ENCODE measurements around the gene CNOT11.

CNOT11 gene

DNA sequence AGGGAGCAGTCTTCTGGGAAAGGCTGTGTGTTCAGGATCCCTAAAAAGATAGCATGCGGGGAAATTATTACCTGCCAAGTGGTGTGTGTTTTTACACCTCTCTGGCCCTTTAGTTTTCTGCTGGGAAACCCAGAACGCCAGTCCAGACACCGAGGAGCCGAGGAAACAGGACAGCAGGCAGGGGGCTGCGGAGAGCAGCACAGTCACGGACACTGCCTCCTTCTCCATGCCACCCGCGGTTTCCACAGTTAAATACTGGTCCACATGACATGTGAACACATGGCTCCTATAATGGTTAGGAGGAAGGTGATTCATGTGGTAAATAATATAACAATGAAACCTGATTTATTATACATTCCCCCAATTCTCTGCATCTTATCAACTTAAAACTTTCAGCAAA lies 20.4 kb downstream of the CNOT11 start:
- H3K9ac ChIP-seq (ENCODE audit: low read length): no peak overlapping the region
- no peak overlapping the region for H3K4me2 ChIP-seq (ENCODE audit: low read depth, low read length)
- TF ChIP-seq CTCF (IDR thresholded peaks at IDR 0.05; ENCODE audit: low read length): no peak
- TF ChIP-seq EZH2 (optimal IDR thresholded peaks at IDR 0.05; ENCODE audit: low read depth, low read length): no peak
- TF ChIP-seq EZH2phosphoT487 (IDR thresholded peaks at IDR 0.05; ENCODE audit: low read length): no peak
- DNase-seq: no peak
- H3K9me2 ChIP-seq (replicated peaks; ENCODE audit: insufficient read depth, low read length): no peaks in the 10 kb centered on the region
- no peaks in the 10 kb centered on the region for H3K27me3 ChIP-seq (replicated peaks; ENCODE audit: insufficient read depth, low read length)
- H3K79me2 ChIP-seq (ENCODE audit: low read length): peaks cover 8% of the 10 kb centered on the region; the same call in 1 of the 2 replicates
- peaks cover 4% of the 10 kb centered on the region; the same call in 1 of the 2 replicates for H3K36me3 ChIP-seq (replicated peaks; ENCODE audit: insufficient read depth, low read length)
- no peaks in the 10 kb centered on the region for H3K4me1 ChIP-seq (ENCODE audit: low read length)
- H3K4me3 ChIP-seq (ENCODE audit: low read length): no peak overlapping the region
- no peaks in the 10 kb centered on the region for H4K20me1 ChIP-seq (ENCODE audit: insufficient read depth, low read length)
- H3F3A ChIP-seq (ENCODE audit: insufficient read depth, low read length): no peaks in the 10 kb centered on the region; the same call in 1 of the 2 replicates
- no peak overlapping the region for H3K27ac ChIP-seq (ENCODE audit: low read length)
- H3K9me3 ChIP-seq (replicated peaks; ENCODE audit: insufficient read depth, low read length): no peaks in the 10 kb centered on the region
- H2AFZ ChIP-seq (ENCODE audit: low read length): no peak overlapping the region

DNA sequence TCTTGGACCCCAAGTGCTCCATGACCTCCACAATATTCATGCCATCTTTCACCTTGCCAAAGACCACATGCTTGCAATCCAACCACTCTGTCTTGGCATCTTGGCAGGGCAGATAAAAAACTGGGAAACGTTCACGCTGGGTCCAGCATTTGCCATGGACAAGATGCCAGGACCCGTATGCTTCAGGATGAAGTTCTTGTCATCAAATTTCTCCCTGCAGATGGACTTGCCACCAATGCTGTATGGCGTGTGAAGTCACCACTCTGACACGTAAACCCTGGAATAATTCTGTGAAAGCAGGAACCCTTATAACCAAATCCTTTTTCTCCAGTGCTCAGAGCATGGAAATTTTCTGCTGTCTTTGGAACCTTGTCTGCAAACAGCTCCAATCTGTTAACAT lies 21.5 kb downstream of the CNOT11 start:
- no peak overlapping the region for H3K9ac ChIP-seq (ENCODE audit: low read length)
- TF ChIP-seq CTCF (IDR thresholded peaks at IDR 0.05; ENCODE audit: low read length) (no peak), EZH2phosphoT487 (IDR thresholded peaks at IDR 0.05; ENCODE audit: low read length) (no peak), EZH2 (optimal IDR thresholded peaks at IDR 0.05; ENCODE audit: low read depth, low read length) (no peak)
- no peak overlapping the region for H3K4me3 ChIP-seq (ENCODE audit: low read length)
- no peaks in the 10 kb centered on the region for H3K9me3 ChIP-seq (replicated peaks; ENCODE audit: insufficient read depth, low read length)
- DNase-seq: no peak
- H2AFZ ChIP-seq (ENCODE audit: low read length): no peak overlapping the region
- no peak overlapping the region for H3K27ac ChIP-seq (ENCODE audit: low read length)
- H3K9me2 ChIP-seq (replicated peaks; ENCODE audit: insufficient read depth, low read length): no peaks in the 10 kb centered on the region
- H3K79me2 ChIP-seq (ENCODE audit: low read length): peaks cover 16% of the 10 kb centered on the region
- no peaks in the 10 kb centered on the region; the same call in 1 of the 2 replicates for H3F3A ChIP-seq (ENCODE audit: insufficient read depth, low read length)
- peaks cover 7% of the 10 kb centered on the region; the same call in 1 of the 2 replicates for H3K36me3 ChIP-seq (replicated peaks; ENCODE audit: insufficient read depth, low read length)
- H4K20me1 ChIP-seq (ENCODE audit: insufficient read depth, low read length): no peaks in the 10 kb centered on the region
- no peaks in the 10 kb centered on the region for H3K4me1 ChIP-seq (ENCODE audit: low read length)
- no peaks in the 10 kb centered on the region for H3K27me3 ChIP-seq (replicated peaks; ENCODE audit: insufficient read depth, low read length)
- no peak overlapping the region for H3K4me2 ChIP-seq (ENCODE audit: low read depth, low read length)

- no peak overlapping the region for H3K4me2 ChIP-seq (ENCODE audit: low read depth, low read length)
- H4K20me1 ChIP-seq (ENCODE audit: insufficient read depth, low read length): no peaks in the 10 kb centered on the region
- H3F3A ChIP-seq (ENCODE audit: insufficient read depth, low read length): no peaks in the 10 kb centered on the region
- H3K27ac ChIP-seq (ENCODE audit: low read length): no peak overlapping the region
- H3K9me3 ChIP-seq (replicated peaks; ENCODE audit: insufficient read depth, low read length): no peaks in the 10 kb centered on the region
- TF ChIP-seq EZH2phosphoT487 (IDR thresholded peaks at IDR 0.05; ENCODE audit: low read length) (no peak), EZH2 (optimal IDR thresholded peaks at IDR 0.05; ENCODE audit: low read depth, low read length) (no peak), CTCF (IDR thresholded peaks at IDR 0.05; ENCODE audit: low read length) (no peak)
- no peaks in the 10 kb centered on the region for H3K27me3 ChIP-seq (replicated peaks; ENCODE audit: insufficient read depth, low read length)
- no peaks in the 10 kb centered on the region for H3K9me2 ChIP-seq (replicated peaks; ENCODE audit: insufficient read depth, low read length)
- peaks cover 14% of the 10 kb centered on the region; the same call in 1 of the 2 replicates for H3K36me3 ChIP-seq (replicated peaks; ENCODE audit: insufficient read depth, low read length)
- DNase-seq: no peak
- no peak overlapping the region for H3K4me3 ChIP-seq (ENCODE audit: low read length)
- H3K9ac ChIP-seq (ENCODE audit: low read length): no peak overlapping the region
- H3K4me1 ChIP-seq (ENCODE audit: low read length): no peaks in the 10 kb centered on the region
- H3K79me2 ChIP-seq (ENCODE audit: low read length): peaks cover 22% of the 10 kb centered on the region
- H2AFZ ChIP-seq (ENCODE audit: low read length): no peak overlapping the region
Measured at GRCh38 chr2:101277111-101277510, 24.4 kb downstream of the CNOT11 start.
